HEK293 (cell line): ENCODE results near the gene ADCY1.

Experiments used
- CTCF ChIP-seq: fragments of 450-650 bp; formaldehyde crosslinking; IDR thresholded peaks from 2 replicates; pipeline ENCODE4 v1.5.1; 2016; ENCODE audit warnings: missing biosample characterization, missing genetic modification characterization
- GFI1B ChIP-seq: fragments of 450-650 bp; formaldehyde crosslinking; IDR thresholded peaks from 2 replicates; pipeline ENCODE4 v1.5.1; 2016; ENCODE audit warnings: missing biosample characterization, missing genetic modification characterization
- GLIS2 ChIP-seq: fragments of 450-650 bp; formaldehyde crosslinking; IDR thresholded peaks from 2 replicates; pipeline ENCODE4 v1.5.1; 2016; ENCODE audit warnings: missing biosample characterization, missing genetic modification characterization
- HOXA7 ChIP-seq: sonication (generic); formaldehyde crosslinking; IDR thresholded peaks from 2 replicates; pipeline ENCODE4 v1.8.1; 2022; ENCODE audit warnings: missing genetic modification reagents, borderline replicate concordance
- MEIS1 ChIP-seq: sonication (generic); formaldehyde crosslinking; IDR thresholded peaks from 2 replicates; pipeline ENCODE4 v1.8.1; 2022; ENCODE audit warnings: missing genetic modification reagents, mild to moderate bottlenecking, borderline replicate concordance
- SP7 ChIP-seq: fragments of 450-650 bp; formaldehyde crosslinking; IDR thresholded peaks from 2 replicates; pipeline ENCODE4 v1.5.1; 2016; ENCODE audit warnings: missing biosample characterization, missing genetic modification characterization
- ZNF549 ChIP-seq: fragments of 450-650 bp; IDR thresholded peaks from 2 replicates; pipeline ENCODE4 v1.5.1; 2018; ENCODE audit warnings: missing biosample characterization, missing genetic modification characterization, mild to moderate bottlenecking, inconsistent platforms, moderate library complexity
- ZNF561 ChIP-seq: fragments of 450-650 bp; IDR thresholded peaks from 2 replicates; pipeline ENCODE4 v1.5.1; 2018; ENCODE audit warnings: missing biosample characterization, missing genetic modification characterization, borderline replicate concordance
- ZNF623 ChIP-seq: fragments of 450-650 bp; formaldehyde crosslinking; IDR thresholded peaks from 2 replicates; pipeline ENCODE4 v1.5.1; 2016; ENCODE audit warnings: missing biosample characterization, missing genetic modification characterization
- ZSCAN18 ChIP-seq: fragments of 450-650 bp; formaldehyde crosslinking; IDR thresholded peaks from 2 replicates; pipeline ENCODE4 v1.5.1; 2016; ENCODE audit warnings: missing biosample characterization, missing genetic modification characterization
- TF ChIP-seq, protein P1 (sequence below): fragments of 450-650 bp; formaldehyde crosslinking; IDR thresholded peaks from 2 replicates; pipeline ENCODE4 v1.5.1; 2016; ENCODE audit warnings: missing biosample characterization, missing genetic modification characterization
- TF ChIP-seq, protein P2 (sequence below): fragments of 450-650 bp; formaldehyde crosslinking; IDR thresholded peaks from 2 replicates; pipeline ENCODE4 v1.5.1; 2016; ENCODE audit warnings: missing biosample characterization, missing genetic modification characterization
- TF ChIP-seq, protein P3 (sequence below): fragments of 450-650 bp; formaldehyde crosslinking; conservative IDR thresholded peaks from 2 replicates; pipeline ENCODE4 v1.5.1; 2016; ENCODE audit warnings: low read depth, missing biosample characterization, missing genetic modification characterization

- TF ChIP-seq ZNF549 (tag by site-specific recombination) (no peak), CTCF (tag by site-specific recombination) (no peak), ZNF623 (tag by site-specific recombination) (no peak), ZNF561 (no peak), MEIS1 (CRISPR knock-in tag) (no peak), GFI1B (tag by site-specific recombination) (no peak), GLIS2 (tag by site-specific recombination) (no peak), SP7 (tag by site-specific recombination) (no peak), ZSCAN18 (tag by site-specific recombination) (no peak), HOXA7 (CRISPR knock-in tag) (no peak)
- TF ChIP-seq, protein P1, sequence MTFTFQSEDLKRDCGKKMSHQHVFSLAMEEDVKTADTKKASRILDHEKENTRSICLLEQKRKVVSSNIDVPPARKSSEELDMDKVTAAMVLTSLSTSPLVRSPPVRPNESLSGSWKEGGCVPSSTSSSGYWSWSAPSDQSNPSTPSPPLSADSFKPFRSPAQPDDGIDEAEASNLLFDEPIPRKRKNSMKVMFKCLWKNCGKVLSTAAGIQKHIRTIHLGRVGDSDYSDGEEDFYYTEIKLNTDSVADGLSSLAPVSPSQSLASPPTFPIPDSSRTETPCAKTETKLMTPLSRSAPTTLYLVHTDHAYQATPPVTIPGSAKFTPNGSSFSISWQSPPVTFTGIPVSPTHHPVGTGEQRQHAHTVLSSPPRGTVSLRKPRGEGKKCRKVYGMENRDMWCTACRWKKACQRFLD = no peak
- TF ChIP-seq, protein P2, sequence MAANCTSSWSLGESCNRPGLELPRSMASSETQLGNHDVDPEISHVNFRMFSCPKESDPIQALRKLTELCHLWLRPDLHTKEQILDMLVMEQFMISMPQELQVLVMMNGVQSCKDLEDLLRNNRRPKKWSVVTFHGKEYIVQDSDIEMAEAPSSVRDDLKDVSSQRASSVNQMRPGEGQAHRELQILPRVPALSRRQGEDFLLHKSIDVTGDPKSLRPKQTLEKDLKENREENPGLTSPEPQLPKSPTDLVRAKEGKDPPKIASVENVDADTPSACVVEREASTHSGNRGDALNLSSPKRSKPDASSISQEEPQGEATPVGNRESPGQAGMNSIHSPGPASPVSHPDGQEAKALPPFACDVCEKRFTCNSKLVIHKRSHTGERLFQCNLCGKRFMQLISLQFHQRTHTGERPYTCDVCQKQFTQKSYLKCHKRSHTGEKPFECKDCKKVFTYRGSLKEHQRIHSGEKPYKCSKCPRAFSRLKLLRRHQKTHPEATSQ (tag by site-specific recombination) = no peak
- TF ChIP-seq, protein P3, sequence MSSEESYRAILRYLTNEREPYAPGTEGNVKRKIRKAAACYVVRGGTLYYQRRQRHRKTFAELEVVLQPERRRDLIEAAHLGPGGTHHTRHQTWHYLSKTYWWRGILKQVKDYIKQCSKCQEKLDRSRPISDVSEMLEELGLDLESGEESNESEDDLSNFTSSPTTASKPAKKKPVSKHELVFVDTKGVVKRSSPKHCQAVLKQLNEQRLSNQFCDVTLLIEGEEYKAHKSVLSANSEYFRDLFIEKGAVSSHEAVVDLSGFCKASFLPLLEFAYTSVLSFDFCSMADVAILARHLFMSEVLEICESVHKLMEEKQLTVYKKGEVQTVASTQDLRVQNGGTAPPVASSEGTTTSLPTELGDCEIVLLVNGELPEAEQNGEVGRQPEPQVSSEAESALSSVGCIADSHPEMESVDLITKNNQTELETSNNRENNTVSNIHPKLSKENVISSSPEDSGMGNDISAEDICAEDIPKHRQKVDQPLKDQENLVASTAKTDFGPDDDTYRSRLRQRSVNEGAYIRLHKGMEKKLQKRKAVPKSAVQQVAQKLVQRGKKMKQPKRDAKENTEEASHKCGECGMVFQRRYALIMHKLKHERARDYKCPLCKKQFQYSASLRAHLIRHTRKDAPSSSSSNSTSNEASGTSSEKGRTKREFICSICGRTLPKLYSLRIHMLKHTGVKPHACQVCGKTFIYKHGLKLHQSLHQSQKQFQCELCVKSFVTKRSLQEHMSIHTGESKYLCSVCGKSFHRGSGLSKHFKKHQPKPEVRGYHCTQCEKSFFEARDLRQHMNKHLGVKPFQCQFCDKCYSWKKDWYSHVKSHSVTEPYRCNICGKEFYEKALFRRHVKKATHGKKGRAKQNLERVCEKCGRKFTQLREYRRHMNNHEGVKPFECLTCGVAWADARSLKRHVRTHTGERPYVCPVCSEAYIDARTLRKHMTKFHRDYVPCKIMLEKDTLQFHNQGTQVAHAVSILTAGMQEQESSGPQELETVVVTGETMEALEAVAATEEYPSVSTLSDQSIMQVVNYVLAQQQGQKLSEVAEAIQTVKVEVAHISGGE = no peak
Observed at GRCh38 chr7:45579391-45579801, 5.2 kb downstream of the ADCY1 start.
